Fibroblast of skin of back (primary cell): Measurements from ENCODE around the gene RAB11FIP4.
A peak's percentile ranks its signal among the peaks of the same experiment; 100 is the strongest.

Experiments used
- DNase-seq: peaks from one replicate; pipeline ENCODE4 v3.0.0-alpha.2; 2013

RAB11FIP4 gene

GRCh38 chr17:31570951-31571892, 179.7 kb downstream of the RAB11FIP4 start:
- DNase-seq, result peak; percentile 47

GRCh38 chr17:31572341-31572740, 180.9 kb downstream of the RAB11FIP4 start:
- DNase-seq, result no peak

- no peak for DNase-seq
Observed at GRCh38 chr17:31573047-31573446, 181.6 kb downstream of the RAB11FIP4 start.

- no peak for DNase-seq
Observed at GRCh38 chr17:31573861-31574260, 182.4 kb downstream of the RAB11FIP4 start.

DNA sequence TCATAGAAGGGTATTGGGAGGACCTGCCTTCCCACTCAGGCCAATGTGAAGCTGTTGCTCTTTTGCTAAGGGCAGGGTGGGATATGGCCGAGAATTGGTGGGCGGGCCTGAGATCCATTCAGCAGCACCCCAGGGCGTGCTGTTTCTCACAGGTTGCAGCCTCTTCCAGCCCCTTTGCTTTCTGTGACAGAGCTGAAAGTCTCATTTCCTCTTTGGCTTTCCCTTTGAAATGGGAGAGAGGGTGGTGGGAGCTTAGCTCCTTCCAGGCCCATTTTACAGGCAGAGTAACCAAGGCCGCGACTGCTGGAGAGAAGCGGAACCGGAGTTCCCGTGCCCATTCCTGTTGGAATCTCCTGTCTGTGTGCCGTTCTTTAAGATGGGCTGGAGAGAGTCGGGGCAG, 183.0 kb downstream of the RAB11FIP4 start:
- DNase-seq, result no peak

GRCh38 chr17:31575043-31575442, 183.6 kb downstream of the RAB11FIP4 start:
- no peak for DNase-seq

GRCh38 chr17:31579265-31579664, 187.8 kb downstream of the RAB11FIP4 start:
- peak; percentile 63 for DNase-seq

DNA sequence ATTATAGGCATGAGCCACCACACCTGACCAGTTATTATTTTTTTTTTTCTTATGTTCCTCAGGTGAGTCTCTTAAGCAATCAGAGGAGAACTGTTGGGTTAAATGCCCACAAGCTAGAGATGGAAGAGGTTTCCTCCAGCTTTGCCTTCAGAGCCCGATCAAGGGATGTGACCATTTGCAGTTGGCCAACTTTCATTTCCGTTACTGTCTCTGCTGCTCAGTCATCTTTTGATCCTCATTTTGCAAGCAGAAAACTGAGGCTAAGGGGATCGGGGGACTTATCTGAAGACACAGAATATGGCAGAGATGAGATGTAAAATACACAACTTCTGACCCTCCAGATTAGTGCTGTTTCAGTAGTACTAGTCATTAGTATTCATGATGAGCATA, 188.8 kb downstream of the RAB11FIP4 start:
- no peak for DNase-seq

GRCh38 chr17:31580706-31581490, 189.4 kb downstream of the RAB11FIP4 start:
- peak; percentile 63 for DNase-seq

GRCh38 chr17:31581491-31581890, 190.0 kb downstream of the RAB11FIP4 start:
- no peak for DNase-seq

- DNase-seq, result no peak
Observed at GRCh38 chr17:31582151-31582907, 190.9 kb downstream of the RAB11FIP4 start.

GRCh38 chr17:31583772-31584356, 192.4 kb downstream of the RAB11FIP4 start:
- no peak for DNase-seq

DNA sequence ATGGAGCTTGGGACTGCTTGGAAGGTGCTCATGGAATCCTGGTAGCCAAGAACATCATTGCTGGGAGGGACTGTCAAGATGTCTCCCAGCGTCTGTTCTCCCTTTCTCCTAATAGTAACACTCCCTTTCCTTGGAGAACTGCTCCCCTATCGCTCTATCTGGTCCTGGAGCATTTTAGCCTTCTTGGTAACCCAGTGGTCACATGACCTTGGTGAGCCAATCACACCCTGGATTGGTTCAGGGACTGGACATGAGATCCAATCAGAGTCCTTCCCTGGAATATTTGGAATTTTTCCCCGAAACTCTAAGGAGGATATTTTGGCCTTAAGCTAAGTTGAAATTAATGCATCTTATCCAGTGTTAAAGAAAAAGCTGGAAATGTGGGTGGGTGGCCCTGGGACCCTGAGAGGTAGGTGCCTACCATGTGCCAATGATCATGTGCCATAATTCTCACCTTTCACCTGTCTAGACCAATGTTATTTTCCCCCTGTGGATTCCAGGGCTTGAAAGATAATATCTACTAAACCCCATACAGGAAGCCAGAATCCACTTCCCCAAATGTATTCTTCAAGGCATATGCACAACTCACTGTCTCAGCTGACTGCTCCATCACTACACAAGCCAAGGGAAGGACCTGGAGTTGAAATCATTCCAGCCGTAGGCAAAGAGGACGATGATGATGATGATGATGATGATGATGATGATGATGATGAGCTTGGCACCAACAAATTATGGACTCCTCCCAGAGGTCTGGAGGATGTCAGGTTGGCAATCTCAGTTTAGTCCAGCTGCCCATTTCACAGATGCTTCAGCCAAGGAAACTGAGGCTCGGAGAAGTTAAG, 193.2 kb downstream of the RAB11FIP4 start:
- no peak for DNase-seq

DNA sequence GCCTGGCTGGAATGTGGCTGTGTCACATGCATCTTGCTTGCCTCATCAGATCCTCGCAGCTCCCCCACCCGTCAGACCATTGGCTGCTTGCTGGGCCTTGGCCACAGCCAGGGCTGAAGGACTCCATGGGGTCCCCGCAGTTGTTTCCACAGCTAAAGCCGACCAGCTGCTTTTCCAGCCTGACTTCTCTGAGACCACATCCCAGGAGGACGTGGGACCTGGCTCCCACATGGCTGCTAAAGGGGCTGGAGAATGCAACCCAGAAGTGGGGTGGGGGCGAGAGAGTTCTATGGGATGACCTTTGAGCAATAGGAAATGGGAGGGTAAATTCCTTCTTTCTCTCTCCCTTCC, 193.8 kb downstream of the RAB11FIP4 start:
- no peak for DNase-seq

DNA sequence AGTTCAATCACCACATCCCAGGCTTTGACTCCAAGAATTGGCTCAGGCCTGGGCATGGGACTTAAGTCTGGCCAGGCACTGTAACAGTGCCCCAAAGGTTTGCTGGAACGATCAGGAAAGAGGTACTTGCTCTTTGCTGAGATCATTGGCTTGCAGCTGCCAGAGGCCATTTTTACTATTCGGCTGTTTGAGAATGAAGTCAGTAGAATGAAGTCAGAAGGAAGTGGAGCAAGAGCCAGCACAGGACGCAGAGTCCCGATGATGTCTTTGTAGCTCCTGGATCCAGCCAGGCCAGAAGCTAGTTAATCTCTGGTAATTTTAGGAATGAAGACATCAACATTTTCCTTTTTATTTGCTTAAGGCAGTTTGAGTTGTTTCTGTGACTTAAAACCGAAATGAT, 195.5 kb downstream of the RAB11FIP4 start:
- peak; percentile 54 for DNase-seq

DNA sequence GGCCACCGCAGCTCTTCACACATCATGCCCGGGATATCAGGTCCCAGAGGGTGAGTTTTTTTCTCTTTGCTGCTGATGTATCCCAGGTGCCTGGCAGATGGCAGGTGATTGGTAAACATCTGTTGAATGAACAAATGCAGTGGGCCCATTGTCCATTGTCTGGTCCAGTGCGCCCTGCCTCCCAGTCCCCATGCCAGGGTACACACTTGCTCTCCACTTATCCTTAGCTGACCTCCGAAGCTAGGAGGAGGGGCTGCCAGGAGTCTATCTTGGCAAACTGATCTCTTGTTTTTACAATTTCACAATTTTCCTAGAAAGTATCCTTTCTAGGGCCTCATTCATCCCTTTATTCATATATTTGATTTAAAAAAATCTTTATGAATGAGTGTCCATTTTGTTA, 196.0 kb downstream of the RAB11FIP4 start:
- DNase-seq, result no peak
